Activated CD4-positive, alpha-beta T cell treated with anti-CD3 and anti-CD28 coated beads, Interleukin-2, amount 50 U/mL, for 24 hours (primary cell): ENCODE results near the gene SYNRG.

ENCODE experiments used
- DNase-seq, 2 donors: peaks; one replicate each; pipeline ENCODE4 v3.0.0-alpha.2; 2020; ENCODE audit warnings: low read depth in 1 of 2, low spot score in 1 of 2

The SYNRG gene

DNA sequence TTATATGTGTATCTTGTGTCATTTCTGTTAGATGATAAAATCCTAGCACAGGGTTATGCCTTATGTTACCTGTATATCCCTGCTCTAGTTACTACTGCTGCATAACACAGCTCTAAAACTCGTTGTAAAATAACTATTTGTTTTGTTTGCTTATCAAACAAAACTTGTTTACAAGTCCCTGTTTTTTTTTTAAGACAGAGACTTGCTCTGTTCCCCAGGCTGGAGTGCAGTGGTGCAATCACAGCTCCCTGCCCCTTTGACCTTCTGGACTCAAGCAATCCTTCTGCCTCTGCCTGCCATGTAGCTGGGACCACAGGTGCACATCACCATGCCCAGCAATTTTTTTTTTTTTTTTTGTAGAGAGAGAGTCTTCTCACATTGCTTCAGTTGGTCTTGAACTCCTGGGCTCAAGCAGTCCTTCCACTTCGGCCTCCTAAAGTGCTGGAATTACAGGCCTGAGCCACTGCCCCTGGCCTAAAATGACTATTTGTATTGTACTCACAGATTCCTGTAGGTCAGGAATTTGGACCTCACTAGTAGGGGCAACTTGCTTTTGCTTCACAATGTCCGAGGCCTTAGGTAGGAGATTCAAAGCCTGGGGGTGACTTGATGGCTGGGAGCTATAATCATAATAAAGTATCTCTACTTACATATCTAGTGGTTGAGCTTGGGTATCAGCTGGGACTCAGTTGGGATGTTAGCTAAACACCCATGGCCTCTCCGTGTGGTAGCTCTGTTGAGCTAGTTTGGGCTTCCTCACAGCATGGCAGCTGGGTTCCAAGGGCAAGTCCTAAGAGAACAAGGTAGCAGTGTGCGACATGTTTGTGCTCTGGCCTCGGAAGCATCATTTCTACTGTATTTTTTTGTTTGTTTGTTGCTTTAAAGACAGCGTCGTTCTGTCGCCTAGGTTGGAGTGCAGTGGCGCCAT, 106.9 kb downstream of the SYNRG start:
- DNase-seq, result no peak

DNA sequence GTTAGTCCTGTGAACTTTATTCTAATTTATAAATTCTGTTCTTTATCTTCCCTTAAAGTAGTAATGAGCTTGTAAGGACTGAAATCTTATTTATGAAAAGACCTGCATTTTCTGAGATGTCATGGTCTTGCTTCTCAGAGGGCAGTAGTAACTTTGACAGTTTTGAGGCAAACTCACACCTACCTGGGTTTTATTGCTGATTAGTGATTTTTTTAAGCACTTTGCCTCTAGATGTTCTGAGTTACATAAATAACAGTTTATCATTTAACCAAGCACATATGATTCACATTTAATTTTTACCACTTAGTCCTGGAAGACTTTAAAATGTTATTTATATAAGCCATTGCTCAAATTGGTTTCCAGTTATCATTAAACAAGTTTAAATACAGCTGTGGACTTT, 108.8 kb downstream of the SYNRG start:
- DNase-seq, result no peak

DNA sequence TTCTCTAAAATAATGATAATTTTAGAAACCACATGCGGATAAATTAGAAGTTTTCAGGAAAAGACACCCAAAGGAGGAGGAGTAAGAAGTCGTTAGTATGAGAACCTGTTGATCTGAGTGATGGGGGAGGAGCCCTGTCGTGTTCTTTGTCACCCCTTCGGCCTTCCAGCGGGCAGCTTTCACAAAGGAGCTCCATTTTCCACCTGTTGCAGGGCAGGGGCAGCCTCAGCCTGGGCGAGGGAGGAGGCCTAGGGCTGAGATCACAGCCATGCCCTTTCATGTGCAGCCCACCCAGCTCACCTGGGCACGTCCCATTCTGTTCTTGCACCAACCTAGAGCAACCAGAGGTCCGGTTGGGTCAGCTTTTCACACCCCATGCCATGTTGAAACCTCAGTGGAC, 114.2 kb downstream of the SYNRG start:
- DNase-seq, result no peak

DNA sequence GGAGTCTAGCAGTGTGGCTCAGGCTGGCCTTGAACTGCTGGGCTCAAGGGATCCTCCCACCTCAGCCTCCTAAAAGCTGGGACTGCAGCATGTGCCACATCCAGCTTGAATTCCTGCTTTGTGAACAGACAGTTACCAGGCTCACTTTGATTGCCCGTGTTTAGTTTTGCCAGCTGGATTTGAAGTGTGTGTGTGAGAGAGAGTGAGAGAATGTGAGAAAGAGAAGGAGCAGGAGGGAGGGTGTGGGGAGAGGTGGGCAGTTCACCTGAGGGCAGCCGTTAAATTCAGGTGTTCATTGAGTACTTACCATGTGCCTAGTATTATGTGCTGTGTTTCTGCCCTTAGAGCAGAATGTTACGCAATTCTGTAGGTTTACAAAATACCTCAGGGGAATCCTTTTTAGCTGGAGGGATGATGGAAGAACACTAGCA, 114.8 kb downstream of the SYNRG start:
- DNase-seq, result no peak

DNA sequence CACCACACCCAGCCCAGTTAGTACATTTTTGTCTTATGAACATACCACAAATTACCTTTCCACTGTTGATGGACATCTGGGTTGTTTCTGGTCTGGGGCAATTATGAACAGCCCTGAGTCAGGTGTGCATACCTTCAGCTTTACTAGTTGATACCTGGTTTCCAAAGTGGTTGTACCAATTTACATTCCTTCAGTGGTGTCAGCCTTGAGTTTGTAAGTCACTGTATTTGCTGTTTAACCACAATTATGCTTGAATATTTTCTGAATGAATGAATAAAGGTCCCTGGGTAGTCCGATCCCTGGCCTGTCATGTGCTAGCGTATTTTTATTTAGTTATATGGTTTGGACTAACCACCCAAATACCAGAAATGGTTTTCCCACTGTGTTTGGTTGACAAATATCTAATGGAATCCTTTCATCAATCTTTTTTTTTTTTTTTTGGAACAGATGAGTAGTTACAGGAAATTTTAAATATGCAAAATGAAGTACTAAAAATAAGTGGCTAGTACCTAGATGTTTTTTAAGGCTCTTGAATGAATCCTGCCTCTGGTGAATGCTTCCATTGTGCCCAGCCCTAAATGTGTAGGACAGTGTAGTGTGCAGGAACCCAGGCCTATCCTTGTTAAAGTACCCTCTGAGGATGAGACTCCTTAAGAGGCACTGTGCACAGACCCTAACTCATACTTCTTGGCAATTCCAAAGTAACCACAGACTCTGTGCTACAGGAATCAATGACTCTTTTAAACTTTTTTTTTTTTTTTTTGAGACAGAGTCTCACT, 115.8 kb downstream of the SYNRG start:
- DNase-seq, result no peak

DNA sequence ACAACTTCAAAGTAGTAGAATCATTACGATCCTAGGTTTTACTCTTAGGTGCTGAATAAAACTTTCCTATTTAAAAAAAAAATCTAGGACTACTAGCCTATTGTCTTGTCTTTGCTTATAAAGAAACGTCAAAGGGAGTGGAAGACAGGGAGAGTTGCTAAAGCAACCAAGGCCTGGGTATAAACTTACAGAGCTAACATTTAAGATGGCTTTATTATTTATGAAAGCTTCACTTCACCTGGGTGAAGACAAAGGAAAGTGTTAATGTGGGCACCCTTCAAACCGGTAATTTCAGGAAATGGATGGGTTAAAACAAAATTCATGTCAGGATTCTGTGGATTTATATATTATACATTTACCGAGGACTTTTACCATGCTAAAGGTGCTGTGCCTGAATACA, 117.1 kb downstream of the SYNRG start:
- DNase-seq, result no peak

DNA sequence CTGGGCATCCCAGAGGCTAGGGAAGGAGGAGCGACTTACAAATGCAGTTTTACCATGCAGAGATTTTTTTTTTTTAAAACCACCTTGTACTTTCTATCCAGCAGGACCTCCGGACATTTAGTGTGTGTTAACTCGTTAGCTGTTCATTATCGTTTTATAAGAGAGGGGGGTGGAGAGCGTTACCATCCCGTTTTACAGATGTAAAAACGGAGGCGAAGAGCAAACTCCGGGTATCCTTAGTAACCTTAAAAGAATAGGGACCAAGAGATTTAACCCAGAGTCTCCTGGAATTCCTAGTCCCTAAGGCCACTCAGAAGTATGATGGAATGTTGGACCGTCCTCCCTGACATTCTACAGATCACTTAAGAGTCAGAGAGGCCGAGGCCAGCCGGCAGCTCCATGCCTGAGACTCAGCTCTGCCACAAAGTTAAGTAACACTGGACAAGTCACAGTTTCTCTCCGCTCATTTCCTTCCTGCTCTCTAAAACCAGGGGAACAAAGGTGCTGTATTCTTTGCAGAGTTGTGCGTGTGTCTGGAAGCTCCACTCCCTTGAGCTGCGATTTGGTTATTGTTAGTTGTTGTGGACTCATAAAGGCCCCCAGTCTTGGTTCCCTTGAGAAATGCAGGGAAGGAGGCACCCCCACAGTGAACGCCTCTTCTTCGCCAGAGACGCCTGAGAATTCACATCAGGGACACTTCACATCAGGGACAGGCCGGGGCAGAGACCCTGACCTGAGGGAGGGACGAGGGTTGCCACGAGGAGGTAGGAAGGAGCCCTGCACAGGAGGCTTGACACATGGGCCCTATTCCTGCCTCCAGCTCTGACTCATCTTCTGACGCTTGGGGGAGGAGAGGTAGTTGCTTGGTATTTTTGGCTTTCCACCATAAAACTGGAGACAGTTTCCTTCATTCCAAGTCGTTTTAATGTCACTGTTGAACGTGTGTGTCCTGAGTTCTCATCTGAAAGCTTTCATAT, 118.3 kb downstream of the SYNRG start:
- DNase-seq, result no peak

DNA sequence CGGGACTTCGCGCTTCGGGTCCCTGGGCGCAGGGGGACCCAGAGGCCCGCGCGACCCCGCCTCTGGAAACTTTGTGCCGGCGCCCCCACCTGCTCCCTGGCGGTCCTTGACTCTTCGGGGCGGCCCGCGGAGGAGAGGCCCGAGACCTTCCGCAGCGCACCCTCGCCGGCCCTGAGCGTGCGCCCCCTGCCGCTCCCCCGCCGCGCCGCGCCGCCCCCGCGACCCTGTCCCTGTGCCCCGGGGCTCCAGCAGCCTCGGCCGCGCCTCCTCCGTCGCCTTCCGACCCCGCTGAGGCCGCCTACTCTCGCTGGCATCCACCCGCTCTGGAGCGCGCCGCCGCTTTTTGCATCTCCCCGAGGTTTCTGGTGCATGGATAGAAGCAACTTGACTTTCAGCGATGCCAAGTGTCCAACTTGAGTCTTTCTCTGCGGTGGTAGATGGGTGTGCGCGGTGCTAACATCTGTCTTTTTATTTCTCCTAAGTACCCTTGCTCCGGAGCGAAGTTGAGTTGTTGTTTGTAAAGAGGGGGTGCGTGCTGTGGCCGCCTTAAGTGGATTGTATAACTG, 119.1 kb downstream of the SYNRG start:
- DNase-seq, result peak; percentile 47 to 55

DNA sequence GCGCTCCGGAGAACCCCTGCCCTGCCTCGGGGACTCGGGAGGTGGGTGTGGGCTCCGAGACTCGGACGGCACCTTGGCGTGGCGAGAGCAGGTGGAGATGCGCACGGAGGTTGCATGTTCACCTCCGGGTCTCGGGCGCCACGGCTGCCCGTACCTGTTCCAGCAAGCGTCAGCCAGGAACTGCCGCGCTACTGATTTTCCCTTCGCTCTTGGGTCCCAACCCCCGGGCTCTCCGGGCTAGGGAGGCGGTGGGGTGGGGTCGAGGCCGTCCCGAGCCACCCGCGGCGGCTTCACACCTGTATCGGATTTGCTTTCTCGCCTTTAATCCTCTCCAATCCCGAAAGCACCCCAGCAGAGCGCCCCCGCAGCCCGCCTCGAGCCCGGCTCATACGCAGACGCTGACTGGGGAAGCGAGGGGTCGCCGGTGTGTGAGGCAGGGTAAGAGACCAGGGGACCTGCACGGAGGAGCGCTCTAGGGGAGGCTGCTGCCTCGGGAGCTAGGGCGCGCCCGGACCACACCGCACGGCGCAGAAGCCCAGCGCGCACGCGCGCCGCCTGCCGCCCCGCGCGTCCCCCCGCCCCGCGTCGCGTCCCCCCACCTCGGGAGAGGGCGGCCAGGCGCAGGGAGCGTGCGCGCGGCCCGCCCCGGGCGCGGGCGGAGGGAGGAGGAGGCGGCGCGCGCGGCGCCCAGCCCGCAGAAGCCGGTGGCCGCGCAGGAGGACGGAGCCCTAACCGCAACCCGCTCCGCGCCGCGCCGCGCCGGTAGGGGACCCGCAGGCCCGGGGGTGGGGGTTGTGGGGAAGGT, 119.8 kb downstream of the SYNRG start, which contains the start of gene DUSP14:
Gene DUSP14, plus strand, starts transcription at position 695 of the 805 bp plus-strand sequence. CDS start 22,382 bp downstream, outside the sequence.
- peak; percentile 60 to 66 for DNase-seq

DNA sequence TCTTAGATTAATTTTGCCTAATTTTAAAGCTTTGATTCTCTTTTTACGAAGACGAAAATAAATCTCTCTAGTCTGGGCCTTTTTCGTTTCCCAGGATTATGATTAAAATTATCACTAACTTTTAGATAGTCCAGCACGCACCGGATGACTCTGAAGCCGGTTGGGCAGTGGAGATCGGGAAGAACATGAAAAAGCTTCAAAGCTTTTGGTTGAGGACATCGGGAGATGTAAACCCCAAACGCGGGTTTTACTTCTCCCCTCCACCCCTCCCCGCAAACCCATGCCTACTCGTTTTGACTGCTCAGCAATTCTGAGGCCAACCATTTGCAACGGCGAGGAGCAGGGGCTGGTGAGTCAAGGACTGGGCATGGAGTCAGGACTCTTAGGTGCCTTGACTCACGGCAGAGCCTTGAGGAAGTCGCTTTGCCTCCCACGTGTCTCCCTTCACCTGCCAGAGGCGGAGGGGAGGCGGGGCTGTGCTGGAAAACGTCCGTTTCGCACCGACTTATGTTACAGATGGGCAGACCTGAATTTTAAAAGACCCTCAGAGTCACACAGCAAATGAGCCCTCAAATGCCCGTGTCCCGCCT, 120.5 kb downstream of the SYNRG start:
- DNase-seq, result peak; percentile 26 to 55

DNA sequence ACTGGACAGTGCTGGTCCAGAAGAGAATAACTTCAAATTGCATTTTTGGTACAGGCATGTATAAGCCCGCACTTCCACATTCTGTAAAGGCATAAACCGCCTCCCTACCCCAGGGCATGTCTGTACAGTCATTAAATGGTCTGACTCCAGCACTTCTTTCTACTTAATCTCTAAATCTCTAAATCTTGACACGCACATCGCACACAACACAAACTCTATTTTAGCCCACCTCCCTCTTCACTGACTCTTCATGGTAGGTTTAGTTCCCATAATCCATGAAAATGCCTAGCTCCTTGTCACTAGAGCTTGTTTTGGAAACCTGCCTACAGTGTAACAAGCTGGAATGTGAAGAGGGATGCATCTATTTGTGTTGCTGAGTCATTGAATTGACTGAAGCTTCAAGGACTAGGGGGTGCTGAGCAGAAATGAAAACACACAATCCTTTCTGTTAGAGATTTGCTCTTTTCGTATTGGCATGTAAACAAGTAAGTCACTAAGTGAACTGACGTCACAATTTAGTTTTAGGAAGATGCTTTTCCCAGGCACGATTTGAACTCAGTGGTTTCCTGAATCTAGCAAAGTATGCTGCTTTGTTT, 121.1 kb downstream of the SYNRG start:
- no peak for DNase-seq

DNA sequence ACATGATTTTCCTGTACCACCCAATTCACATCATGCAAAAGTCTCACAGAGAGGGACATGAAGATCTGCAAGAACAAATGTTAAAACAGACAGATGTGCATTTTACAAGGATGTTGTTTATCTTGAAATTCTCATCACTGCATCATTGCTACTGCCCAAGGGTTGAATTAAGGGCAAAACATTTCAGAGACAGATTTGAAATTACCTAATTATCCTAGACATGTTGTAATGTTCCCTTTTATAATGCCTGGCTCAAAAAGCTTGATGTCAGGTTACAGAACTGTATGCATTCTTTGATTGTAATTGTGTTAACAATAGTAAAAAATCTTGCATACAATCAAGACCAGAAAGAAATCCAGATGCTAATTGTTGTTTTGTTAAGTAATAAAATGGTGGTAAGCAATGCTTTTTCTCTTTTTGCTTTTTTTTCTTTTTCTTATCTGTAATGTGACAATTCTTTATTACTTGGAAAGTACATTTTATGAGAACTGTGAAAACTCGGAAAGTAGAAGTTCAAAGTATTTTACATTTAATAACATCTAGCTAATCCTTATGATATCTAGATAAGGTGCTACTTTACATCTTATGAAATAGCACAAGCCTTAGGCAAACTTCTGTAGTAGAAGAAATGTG, 123.2 kb downstream of the SYNRG start:
- no peak for DNase-seq

DNA sequence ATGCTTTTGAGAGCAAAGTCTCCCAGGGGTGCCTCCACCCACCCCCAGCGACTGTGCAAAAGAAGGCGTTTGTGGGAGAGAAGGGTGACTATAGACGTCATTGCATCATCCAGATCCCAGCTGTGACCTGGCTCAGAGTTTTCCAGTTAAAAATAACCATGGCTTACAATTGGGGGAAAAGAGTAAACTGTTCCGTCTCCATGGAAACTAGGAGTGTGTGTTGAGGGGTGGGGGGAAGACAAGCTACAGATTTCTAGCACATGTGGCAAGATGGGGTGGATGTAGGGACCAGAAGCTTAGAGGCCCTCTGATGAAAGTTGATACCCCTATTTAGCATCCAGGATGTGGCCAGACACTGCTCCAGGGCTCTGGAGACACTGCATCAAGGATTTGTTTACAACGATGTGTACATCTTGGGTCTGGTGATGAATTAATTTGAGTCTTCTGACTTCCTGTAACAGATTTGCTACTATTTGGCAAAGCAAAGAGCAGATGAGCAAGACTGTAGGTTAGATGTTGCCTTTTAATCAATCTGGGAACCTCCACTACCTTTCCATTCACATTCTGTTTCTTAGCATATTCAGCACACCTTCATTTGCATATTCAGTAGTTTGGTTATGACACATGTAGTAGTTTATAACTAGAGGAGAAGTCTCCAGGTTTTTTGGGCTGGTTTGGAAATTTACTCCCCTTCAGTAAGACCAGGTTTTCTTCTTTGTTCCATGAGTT, 125.7 kb downstream of the SYNRG start:
- no peak for DNase-seq

DNA sequence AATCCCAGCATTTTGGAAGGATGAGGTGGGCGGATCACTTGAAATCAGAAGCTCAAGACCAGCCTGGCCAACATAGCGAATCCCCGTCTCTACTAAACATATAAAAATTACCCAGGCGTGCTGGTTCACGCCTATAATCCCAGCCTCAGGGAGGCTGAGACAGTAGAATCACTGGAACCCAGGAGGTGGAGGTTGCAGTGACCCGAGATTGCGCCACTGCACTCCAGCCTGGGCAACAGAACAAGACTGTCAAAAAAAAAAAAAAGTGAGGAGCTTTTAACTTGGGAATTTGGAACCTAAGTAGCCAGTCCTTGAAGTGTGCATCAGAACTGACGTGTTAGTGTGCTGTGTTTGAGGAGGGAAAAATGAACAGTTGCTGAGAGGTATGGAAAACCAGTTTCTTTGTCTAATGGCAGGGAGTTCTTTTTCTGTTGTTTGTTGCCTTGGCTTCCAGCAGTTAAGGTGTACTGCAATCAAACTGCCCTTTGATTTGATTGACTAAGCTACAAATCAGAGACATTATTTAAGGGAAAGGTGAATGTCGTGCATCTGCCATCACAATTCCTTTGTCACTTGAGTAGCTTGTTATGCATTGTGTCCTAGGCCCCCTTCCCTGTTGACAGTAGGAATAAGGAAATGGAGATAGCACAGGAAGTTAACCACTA, 128.1 kb downstream of the SYNRG start:
- DNase-seq, result no peak

DNA sequence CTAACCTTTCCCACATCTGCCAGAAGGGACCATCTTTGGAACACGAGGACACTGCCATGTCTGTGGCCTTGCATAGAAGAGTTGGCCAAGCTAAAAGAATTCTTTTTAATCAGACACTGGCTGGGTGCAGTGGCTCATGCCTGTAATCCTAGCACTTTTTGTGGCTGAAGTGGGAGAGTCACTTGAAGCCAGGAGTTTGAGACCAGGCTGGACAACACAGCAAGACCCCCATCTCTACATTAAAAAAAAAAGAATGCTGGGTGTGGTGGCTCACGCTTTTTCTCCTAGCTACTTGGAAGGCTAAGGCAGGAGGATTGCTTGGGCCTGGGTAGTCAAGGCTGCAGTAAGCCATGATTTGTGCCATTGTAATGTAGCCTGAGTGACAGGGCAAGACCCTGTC, 128.8 kb downstream of the SYNRG start:
- DNase-seq, result no peak

DNA sequence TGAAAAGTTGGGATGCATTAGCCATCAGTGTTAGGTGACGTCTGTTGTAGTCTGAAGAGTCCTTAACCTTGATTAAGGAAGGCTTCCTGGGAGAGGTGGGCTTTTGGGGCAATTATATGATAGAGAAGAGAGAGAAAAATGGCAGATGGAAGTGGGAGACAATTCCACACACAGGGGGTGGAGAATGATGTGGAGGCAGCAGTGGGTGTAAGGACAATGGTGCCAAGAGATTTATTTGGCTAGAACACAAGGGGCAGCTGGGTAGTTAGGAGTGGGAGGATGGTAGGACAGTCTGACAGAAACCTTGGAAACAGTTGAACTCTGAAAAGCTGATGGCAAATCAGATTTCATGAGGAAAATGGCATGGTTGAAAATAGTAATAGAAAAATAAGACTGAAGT, 130.2 kb downstream of the SYNRG start:
- DNase-seq, result no peak

DNA sequence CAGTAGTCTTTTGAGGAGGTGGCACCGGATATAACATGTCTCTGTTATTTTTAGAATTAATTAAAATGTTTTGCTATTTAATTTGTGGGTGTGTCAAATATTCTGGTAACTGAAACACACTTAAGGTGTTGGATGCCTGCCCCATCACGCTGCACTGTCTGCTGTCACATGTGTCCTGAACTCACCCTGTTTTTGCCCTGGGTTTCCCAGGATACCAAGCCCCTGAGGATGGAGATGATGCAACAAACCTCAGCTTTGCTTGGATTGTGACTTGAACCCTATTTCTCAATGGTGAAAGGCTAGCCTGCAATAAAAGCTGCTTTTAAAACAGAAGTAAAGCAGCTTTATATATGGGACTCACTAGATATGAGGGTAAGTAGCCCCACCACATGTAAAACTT, 131.0 kb downstream of the SYNRG start:
- DNase-seq, result no peak
